Choroid plexus epithelial cell (primary cell): Measurements from ENCODE around the gene SLC6A12.

Source experiments
- DNase-seq: peaks from one replicate; pipeline ENCODE4 v3.0.0-alpha.2; 2010; ENCODE audit warnings: low read depth
- H3K4me3 ChIP-seq: 2 replicates; pipeline ENCODE4 v1.5.1; 2011; ENCODE audit warnings: low read depth, mild to moderate bottlenecking, control low read depth, low read length, moderate library complexity
- CTCF ChIP-seq: conservative IDR thresholded peaks from 2 replicates; pipeline ENCODE4 v1.5.1; 2011; ENCODE audit warnings: low read depth, mild to moderate bottlenecking, control low read depth, inconsistent platforms, low read length, moderate library complexity

SLC6A12 gene

GRCh38 chr12:256225-256624 is 42.3 kb upstream of the SLC6A12 start:
- no peak for DNase-seq
- TF ChIP-seq CTCF, result no peak
- no peak overlapping the region for H3K4me3 ChIP-seq

- H3K4me3 ChIP-seq, result no peak overlapping the region
- TF ChIP-seq CTCF, result no peak
- no peak for DNase-seq
Measured at GRCh38 chr12:254912-255311, 41.0 kb upstream of the SLC6A12 start.

- TF ChIP-seq CTCF, result no peak
- no peak for DNase-seq
- H3K4me3 ChIP-seq, result no peak overlapping the region
Measured at GRCh38 chr12:254039-254438, 40.1 kb upstream of the SLC6A12 start.

GRCh38 chr12:253116-253831 is 39.3 kb upstream of the SLC6A12 start:
- no peak for TF ChIP-seq CTCF
- no peak overlapping the region for H3K4me3 ChIP-seq
- no peak for DNase-seq

GRCh38 chr12:252636-253035 is 38.7 kb upstream of the SLC6A12 start:
- no peak overlapping the region for H3K4me3 ChIP-seq
- no peak for TF ChIP-seq CTCF
- no peak for DNase-seq

GRCh38 chr12:247271-247670 is 33.3 kb upstream of the SLC6A12 start:
- no peak for TF ChIP-seq CTCF
- DNase-seq, result no peak
- H3K4me3 ChIP-seq, result no peak overlapping the region

- no peak for TF ChIP-seq CTCF
- no peak for DNase-seq
- no peak overlapping the region for H3K4me3 ChIP-seq
Measured at GRCh38 chr12:243381-243780, 29.4 kb upstream of the SLC6A12 start.
